GM21737 (cell line): ENCODE measurements around the gene WDR12.
"Not testable (repeated sequence)": the region's sequence is repeated elsewhere in the genome, so short reads cannot be mapped to it uniquely, and the experiment has no call there.

Experiments
- ATAC-seq: cut with Tn5 transposase; IDR thresholded peaks from one replicate; pipeline ENCODE4 v1.9.1; 2021; ENCODE audit warnings: mild to moderate bottlenecking, moderate library complexity; ENCODE audit not compliant: unreplicated experiment

The WDR12 gene

DNA sequence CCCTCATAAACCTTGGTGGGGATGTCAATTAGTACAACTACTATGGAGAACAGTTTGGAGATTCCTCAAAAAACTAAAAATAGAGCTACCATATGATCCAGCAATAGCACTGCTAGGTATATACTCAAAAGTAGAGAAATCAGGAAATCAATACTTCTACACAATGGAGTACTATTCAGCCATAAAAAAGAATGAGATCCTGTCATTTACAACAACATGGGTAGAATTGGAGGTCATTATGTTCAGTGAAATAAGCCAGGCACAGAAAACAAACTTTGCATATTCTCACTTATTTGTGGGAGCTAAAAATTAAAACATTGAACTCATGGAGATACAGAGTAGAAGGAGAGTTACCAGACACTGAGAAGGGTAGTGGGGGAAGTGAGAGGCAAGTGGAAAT is 6.0 kb downstream of the WDR12 start:
- not testable (repeated sequence) for ATAC-seq

DNA sequence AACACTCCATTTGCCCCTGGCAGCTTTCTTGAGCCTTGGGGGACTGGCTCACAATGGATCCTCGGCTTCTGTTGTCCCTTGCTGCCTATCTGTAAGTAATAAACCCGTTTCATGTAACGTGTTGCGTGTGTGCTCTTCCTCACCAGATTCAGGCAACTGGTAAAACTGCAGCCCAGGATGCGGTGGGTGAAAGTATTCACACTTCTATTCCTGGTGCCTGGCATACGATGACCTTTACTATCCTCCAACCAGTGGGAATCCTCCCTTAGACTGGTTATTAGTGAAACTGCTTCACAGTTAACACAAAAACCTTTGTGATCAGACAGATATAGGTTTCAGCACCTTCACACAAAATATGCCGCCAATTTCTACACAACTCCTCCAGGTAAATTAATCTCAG is 26.3 kb downstream of the WDR12 start:
- no peak for ATAC-seq

DNA sequence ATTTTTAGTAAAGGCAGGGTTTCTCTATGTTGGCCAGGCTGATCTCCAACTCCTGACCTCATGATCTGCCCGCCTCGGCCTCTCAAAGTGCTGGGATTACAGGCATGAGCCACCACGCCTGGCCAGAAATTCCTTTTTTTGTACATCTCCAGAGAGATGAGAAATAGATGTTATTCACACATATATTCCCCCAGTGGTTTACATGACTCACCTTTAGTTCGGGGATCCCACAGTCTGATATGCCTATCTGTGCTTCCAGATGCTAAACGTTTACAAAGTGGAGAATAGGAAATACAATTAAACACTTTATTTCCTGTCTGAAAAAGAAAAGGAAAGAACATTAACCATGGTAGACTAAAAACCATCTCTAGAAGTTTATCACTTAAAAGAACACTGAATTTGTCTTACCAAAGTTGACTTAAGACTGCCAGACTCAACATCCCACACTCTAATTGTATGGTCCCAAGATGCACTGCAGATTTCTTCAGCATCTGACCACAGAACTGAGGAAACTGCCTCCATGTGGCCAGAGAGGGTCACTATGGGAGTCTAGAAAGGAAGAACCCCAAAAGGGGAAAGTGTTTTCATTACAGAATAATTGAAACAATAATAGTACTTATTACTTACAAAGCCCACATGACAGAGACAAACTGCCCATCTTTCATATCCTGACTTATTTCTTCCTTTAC is 27.3 kb downstream of the WDR12 start:
- ATAC-seq, result no peak

DNA sequence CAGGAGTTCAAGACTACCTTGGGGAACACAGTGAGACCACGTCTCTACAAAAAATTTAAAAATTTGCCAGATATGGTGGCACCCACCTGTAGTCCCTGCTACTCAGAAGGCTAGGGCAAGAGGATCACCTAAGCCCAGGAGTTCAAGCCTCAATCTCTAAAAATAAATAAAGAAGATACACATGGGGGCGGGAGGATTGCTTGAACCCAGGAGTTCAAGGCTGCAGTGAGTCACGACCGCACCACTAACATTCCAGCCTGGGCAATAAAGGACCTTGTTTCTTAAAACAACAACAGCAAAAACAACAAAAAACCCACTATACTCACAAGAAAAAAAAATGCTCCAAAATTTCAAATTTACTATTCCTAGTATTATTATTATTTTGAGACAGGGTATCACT is 29.9 kb downstream of the WDR12 start:
- no peak for ATAC-seq

DNA sequence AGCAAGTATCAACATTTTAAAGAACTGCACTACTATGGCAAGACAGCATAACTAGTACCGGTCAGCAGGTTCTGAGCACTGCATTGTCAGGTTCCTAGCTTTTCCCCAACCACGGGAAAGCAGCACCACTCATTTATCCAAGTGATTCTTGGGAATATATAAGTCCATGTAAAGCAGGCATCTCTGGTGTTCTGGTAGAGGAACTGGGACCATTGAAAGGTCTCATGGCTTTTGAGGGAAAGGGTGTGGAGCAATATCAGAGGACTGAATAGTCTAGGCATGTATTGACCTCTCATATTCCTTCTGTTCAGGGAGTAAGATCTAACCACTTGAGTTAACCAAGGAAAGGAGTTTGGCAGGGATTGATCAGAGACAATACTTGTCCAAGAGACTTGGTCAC is 33.8 kb downstream of the WDR12 start:
- no peak for ATAC-seq

DNA sequence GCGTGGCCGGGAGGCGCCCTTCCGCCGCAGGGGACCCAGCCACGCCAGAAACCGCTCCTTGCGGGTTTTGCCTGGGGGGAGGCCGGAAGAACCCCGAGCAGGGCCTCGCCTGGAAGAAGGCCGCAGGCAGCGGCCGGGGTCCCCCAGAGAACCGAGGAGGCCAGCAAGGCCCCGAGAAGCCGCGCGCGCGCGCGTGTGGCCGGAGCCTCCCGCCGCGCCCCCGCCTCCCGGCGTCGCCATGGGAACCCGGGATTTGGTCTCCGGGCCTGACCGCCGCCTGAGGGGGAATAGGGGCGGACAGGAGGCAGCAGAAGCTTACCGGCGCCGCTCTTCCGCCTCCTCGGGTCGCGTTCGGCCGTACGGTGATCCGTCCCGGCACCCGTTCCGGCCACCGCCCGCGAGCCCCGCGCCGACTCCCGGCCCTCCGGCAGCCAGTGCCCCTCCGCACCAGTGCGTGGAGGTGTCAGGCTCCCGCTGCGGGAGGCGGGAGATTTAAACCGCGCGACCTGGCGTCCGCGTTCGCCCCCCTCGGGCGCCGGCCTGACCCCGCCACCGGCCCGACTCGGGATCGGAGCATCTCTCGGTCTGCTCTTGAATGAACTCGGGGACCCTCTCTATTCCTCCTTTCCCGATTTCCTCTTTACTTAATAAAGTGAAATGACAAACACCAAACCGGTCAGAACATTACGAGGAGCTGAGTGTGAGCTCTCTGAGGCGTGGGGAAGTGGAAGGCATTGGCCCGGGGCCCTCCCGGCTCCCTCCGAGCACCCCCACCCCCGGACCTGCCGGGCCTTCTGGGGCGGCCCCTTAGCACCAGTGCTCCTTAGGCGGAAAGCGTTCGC is 40.0 kb downstream of the WDR12 start, which contains the start of gene ICA1L:
ICA1L (minus strand) TSS at position 467 of the 842 bp plus-strand sequence. CDS start 42,757 bp downstream, outside the sequence.
- ATAC-seq, result peak; percentile 46

DNA sequence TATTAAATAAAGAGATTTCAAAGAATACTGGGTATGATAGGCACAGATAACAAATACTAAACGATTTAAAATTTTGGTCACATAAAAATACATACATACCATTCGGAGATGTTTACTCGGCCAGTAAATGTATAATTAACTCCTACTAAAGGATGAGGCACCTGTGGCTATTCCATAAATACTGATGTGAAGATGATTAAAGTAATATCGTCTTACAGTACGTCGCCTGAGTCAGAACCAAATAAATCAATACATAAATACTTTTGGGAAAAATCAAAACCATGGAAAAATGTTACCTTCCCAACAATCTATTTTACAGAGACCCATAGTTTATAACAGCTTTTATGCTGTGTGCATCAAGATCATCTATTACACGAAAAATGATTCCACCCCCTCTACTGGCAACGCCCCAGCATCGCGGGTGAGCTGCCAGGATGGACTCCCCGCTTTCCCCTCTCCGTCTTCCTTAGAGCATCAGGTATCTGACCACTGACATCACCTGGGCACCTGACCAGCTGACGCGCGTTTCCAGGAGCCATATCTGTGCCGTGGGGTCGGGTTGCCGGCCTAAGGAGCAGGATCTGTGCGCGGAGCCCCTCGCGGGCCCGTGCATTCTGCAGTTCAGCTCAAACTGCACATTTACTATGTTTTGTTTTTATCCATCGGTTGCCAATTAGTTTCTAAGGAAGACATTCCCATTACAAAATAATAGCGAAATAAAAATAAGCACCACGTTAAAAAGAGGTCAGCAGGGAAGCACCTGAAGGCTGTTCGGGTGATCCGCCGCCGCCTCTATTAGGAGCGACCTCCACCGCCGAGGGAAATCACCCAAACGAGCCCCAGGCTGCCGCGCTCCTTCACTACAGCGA is 40.8 kb downstream of the WDR12 start:
- ATAC-seq, result peak; percentile 75

DNA sequence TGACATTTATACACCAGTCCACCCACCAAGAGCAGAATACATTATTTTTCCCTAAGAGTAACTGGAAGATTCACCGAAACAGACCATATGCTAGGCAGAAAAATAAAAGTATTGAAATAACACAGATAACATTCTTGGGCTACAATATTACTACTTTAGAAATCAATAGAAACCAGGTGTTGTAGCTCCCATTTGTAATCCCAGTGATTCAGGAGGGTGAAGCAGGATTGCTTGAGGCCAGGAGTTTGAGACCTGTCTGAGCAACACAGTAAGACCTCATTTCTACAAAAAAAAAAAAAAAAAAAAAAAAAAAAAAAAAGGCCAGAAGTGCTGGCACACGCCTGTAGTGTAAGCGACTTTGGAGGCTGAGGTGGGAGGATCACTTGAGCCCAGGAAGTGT is 49.5 kb downstream of the WDR12 start:
- ATAC-seq, result no peak

DNA sequence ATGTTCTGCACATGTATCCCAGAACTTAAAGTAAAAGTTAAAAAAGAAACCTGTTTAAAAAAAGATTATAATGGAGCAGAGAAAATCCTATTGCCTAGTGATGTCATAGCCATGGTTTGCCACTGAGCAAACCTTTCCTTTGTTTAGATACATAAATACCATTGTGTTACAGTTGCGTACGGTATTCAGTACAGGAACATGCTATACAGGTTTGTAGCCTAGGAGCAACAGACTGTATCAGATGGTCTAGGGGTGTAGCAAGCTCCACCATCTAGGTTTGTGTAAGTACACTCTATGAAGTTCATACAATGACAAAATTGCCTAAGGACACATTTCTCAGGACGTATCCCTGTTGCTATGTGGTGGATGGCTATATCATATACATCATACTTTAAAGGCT is 52.9 kb downstream of the WDR12 start:
- ATAC-seq, result no peak

DNA sequence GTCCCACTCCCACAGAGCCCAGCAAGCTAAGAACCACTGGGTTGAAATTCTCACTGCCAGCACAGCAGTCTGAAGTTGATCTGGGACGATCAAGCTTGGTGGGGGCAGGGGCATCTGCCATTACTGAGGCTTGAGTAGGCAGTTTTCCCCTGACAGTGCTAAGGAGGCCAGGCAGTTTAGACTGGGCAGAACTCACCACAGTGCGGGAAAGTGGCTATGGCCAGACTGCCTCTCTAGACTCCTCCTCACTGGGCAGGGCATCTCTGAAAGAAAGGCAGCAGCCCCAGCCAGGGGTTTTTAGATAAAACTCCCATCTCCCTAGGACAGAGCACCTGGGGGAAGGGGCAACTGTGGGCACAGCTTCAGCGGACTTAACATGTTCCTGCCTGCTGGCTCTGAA is 62.1 kb downstream of the WDR12 start:
- ATAC-seq, result not testable (repeated sequence)

DNA sequence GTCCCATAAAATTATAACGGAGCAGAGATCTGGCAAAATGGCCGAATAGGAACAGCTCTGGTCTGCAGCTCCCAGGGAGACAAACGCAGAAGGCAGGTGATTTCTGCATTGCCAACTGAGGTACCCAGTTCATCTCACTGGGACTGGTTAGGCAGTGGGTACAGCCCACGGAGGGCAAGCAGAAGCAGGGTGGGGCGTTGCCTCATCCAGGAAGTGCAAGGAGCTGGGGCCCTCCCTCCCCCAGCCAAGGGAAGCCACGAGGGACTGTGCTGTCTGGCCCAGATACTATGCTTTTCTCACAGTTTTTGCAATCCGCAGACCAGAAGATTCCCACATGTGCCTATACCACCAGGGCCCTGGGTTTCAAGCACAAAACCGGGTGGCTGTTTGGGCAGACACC is 62.7 kb downstream of the WDR12 start:
- no peak for ATAC-seq

DNA sequence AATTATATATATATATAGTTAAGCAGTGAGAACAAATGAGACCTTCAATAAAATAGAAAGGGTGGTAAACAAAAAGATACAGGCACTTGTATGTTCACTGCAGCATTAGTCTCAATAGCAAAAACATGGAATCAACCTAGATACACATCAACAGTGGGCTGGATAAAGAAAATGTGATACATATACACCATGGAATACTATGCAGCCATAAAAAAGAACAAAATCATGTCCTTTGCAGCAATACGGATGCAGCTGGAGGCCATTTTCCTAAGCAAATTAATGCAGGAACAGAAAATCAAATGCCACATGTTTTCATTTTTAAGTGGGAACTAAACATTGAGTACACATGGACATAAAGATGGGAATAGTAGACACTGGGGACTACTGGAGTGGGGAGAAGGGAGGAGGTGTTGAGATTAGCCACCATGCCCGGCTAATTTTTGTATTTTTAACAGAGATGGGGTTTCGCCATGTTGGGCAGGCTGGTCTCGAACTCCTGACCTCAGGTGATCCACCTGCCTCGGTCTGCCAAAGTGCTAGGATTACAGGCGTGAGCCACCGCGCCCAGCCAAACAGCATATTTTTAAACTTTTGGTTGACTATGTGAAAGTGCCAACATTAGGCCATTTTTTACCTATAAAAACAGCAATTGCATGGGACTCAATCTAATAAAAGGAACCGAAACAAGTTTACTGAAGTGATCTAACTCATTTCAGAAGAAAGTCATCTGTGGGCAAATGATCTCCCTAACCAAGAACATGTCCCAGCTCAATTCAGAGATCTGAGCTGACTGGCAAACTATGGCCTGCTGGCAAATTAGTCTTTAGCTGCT is 63.6 kb downstream of the WDR12 start:
- ATAC-seq, result no peak

DNA sequence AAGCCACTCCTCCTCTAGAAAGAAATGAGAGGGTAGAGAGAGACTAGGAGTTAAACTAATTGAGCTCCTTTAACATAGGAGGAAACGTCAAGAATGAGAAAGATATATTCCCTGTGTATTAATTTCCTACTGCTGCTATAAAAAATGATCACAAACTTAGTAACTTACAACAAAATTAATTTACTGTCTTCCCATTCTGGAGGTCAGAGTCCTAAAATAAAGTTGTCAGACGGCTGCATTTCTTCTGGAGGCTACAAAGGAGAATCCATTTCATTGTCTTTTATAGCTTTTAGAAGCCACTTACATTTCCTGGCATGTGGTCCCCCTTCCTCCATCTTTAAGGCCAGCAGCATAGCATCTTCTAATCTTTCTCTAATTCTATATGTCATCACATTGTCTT is 66.8 kb downstream of the WDR12 start:
- ATAC-seq, result no peak

DNA sequence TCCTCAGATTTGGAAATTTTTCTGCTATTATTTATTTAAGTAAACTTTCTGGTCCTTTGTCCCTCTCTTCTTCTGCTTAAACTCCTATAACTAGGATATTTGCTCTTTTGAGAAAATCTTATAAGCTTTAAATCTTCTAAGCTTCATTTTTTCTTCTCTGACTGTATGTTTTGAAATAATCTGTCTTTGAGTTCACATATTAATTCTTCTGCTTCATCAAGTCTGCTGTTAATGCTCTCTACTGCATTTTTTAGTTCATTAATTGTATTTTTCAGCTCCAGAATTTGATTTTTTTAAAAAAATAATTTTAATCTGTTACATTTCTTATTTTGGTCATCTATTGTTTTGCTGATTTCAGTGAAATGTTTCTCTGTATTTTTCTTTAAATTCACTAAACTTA is 68.8 kb downstream of the WDR12 start:
- ATAC-seq, result no peak

DNA sequence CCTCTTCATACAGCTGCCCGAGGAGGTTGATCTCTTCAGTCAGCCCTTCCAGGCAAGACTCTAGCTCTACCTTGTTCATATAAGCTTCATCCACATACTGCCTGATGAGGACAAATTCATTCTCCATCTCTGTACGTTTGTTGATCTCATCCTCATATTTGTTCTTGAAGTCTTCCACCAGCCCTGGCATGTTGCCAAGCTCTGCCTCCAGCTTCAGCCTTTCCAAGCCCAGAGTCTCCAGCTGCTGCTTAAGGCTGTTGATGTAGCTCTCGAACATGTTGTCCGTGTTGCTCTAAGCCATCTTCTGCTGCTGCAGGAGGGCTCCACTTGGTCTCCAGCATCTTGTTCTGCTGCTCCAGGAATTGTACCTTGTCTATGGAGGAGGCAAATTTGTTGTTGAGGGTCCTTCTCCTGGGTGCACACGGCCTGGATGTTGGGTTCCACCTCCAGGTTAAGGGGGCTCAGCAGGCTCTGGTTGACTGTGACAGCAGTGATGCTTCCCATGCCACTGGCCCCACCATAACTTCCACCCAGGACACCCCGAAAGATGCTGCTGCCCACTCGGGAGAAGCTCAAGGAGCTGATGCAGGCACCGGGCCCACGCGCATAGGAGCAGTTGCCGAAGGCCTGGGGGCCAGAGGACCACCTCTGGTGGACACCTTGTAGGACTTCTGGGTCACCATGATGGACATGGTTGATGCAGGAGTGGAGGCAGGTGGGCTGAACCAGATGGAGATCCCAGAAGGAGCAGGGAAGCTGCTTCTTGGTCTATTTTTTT is 70.2 kb downstream of the WDR12 start:
- ATAC-seq, result no peak

DNA sequence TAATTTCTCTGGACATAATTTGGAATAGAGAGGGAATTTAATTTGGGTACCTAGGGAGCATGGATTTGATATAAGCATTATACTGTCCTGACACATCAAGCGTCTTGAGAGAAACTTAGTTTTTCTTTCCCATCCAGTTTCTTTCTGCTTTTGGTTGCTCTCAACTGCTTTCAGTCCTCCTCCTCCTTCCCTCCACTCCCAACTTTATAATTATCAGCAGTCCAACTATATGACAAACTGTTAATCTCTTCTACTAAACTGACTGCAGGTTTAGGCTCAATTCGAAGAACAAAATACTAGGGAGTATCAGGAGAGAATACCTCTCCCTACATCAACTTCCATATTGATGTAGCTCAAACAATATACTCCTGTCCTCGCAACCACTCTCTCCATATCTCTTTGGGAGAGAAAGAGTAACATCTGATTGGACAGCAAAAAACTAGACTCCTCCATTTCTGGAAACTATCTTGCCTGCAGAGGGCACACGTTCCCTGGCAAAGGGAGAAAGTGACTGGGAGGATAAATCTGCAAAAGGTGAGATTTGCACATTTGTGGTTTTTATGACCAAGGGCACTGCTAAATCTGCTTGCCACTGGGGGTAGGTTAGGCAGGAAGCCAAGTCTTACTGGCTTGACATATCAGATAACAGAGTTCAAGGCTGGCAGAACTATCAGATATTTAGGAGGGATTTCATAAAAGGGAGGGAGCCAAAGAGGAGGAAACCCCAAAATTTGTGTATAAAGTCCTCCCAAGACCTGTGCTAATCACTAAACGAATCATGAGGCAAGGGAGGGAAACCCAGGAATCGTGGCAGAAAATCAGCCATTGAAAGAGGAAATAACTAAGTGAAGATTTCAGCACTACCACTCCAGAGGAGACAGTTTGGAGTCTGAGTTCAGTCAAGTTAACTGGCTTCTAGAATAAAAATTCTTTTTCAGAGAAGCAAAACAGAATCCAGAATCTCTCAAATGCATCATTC is 79.9 kb downstream of the WDR12 start:
- no peak for ATAC-seq

DNA sequence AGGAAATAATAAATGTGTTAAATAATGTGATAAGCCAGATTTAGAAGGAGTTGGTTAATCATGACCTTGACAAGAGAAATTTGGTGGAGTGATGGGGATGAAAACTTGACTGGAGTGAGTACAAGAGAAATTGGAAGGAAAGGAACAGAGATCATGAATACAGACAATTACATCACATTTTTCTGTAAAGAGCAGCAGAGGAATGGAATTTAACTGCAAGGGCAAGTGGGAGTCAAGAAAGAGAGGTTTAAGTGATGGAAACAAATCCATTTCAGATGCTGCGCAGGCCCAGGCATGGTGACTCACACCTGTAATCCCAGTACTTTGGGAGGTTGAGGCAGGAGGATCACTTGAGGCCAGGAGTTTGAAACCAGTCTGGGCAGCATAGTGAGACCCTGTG is 86.6 kb downstream of the WDR12 start:
- ATAC-seq, result no peak
